Psoas muscle (tissue), 8 donors: ENCODE measurements around the gene ASB13. TPM values are rescaled to one million over a fixed set of nuclear protein-coding genes. Genes with fewer than 3 reads are reported as not detected.

ENCODE experiments used
- ATAC-seq, 4 donors: fragments of 200-7000 bp; cut with Tn5 transposase; one replicate each; pipeline ENCODE4 v1.9.1; 2020; ENCODE audit warnings: moderate library complexity in 3 of 4, mild to moderate bottlenecking in 2 of 4
- DNase-seq, 2 donors: peaks; one replicate each; pipeline ENCODE4 v3.0.0-alpha.2; 2020
- H3K27ac ChIP-seq: fragments of 200-600 bp; one replicate; pipeline ENCODE4 v1.8.0; 2022
- H3K27me3 ChIP-seq, 3 donors: fragments of 200-600 bp in 1 of 3; one replicate each; pipeline versions ENCODE4 v1.6.1 to v1.8.0; 2013 to 2022; ENCODE audit warnings: low read length in 2 of 3, mild to moderate bottlenecking in 2 of 3, moderate library complexity in 1 of 3; ENCODE audit not compliant: insufficient read depth in 3 of 3
- H3K36me3 ChIP-seq, 2 donors: fragments of 200-600 bp in 1 of 2; one replicate each; pipeline versions ENCODE4 v1.6.1 to v1.8.0; 2013 to 2022; ENCODE audit warnings: low read depth in 1 of 2, mild to moderate bottlenecking in 1 of 2, moderate library complexity in 1 of 2; ENCODE audit not compliant: insufficient read depth in 1 of 2
- H3K4me1 ChIP-seq: fragments of 200-600 bp; one replicate; pipeline ENCODE4 v1.8.0; 2022
- H3K4me3 ChIP-seq: fragments of 200-600 bp; one replicate; pipeline ENCODE4 v1.8.0; 2022; ENCODE audit warnings: mild to moderate bottlenecking
- H3K9me3 ChIP-seq: fragments of 200-600 bp; one replicate; pipeline ENCODE4 v1.8.0; 2022
- WGBS, 3 donors: extraction: QIAGEN DNeasy Blood & Tissue Kit; methylation state at CpG; one replicate each; pipeline versions ENCODE4 v1.1.6 to v1.1.7; 2013; 5-methylcytosine and 5-hydroxymethylcytosine counted together
- intact Hi-C, 2 donors: fragments of 100-400 bp; cut with DNase I; formaldehyde crosslinking; loops; one replicate each; pipeline versions ENCODE4 v1.11.0 to v1.14.2; 2022
- polyA plus RNA-seq, 3 donors: library from polyadenylated mRNA; stranded (reverse); fragments of 200-250 nt; gene quantifications; one replicate each; pipeline ENCODE4 v1.2.3, GENCODE V29; 2013
- total RNA-seq, 4 donors: library from RNA; stranded (reverse); fragmentation: NEBNext Ultra II Directional in 2 of 4; extraction: Animal tissue kit (Norgen Biotek cat#: 25700) in 2 of 4; gene quantifications; one replicate each; pipeline versions ENCODE4 v1.2.1 to v1.2.4, GENCODE V29; 2021 to 2023
- TF ChIP-seq, protein P1 (sequence below): fragments of 200-600 bp; IDR thresholded peaks from one replicate; pipeline ENCODE4 v1.8.0; 2022; ENCODE audit warnings: antibody characterized with exemption
- donor health status: healthy with polysubstance abuse.
- donor health status: DM: no; HTN: no; CAD: no; lungs with moderate emphysema.
- donor health status: Bipolar disorder and iron deficiency.
- donor health status: healthy.
- donor health status: DM: yes; HTN: yes; CAD: no.
- donor health status: DM: no; HTN: no; CAD: no.
- donor health status: DM: no; HTN: no; CAD: no.
- donor health status: DM: yes; HTN: yes; CAD: no.

The ASB13 gene
- total and polyA plus RNA-seq, 7 donors, result 9.8 to 20.8 (median 14.2) TPM

DNA sequence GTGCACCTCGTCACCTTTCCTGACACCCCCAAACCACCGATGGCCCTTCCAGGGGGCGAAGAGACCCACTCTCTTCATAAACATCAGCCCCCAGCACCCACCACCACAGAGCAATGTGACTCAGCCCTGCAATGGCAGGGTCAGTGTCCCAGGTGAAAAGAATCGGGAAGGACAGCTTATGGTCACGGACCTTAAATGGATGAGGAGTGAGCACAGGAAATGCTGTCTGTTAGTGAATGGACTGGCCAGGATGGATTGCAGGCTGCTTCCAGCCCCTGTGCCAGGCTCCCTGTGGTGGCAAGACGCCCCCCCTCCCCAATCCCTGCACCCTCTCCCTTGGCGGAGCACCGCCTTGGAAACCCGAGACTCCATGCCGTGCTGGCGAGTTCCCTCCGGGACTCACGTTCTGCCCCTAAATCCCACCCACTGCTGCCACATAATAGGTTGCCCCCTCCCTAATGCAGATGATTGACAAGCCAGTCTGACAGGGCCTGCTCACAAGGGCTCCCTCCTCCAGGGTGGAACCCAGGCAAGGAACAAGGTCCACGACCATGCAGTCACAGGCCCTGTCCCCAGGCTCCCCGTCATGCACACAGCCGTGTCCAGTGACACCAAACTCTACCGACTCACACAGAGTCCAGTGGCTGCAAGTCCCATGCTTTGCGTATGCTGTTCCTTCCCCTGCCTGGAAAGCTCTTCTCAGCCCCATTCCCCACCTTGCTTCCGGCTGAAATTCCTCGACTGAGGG, 7.3 kb downstream of the ASB13 start:
- Histone ChIP-seq H3K4me1 (no peaks in the 10 kb centered on the region), H3K27ac (no peak overlapping the region), H3K36me3 (no peaks in the 10 kb centered on the region), H3K9me3 (no peaks in the 10 kb centered on the region), H3K4me3 (no peak overlapping the region), H3K27me3 (no peaks in the 10 kb centered on the region)
- whole genome bisulfite sequencing, 3 donors, result 60 to 83% (median 61%) methylated on average over 20 of the region's 20 CpGs
- intact Hi-C loops, result no loop called here
- TF ChIP-seq, protein P1, sequence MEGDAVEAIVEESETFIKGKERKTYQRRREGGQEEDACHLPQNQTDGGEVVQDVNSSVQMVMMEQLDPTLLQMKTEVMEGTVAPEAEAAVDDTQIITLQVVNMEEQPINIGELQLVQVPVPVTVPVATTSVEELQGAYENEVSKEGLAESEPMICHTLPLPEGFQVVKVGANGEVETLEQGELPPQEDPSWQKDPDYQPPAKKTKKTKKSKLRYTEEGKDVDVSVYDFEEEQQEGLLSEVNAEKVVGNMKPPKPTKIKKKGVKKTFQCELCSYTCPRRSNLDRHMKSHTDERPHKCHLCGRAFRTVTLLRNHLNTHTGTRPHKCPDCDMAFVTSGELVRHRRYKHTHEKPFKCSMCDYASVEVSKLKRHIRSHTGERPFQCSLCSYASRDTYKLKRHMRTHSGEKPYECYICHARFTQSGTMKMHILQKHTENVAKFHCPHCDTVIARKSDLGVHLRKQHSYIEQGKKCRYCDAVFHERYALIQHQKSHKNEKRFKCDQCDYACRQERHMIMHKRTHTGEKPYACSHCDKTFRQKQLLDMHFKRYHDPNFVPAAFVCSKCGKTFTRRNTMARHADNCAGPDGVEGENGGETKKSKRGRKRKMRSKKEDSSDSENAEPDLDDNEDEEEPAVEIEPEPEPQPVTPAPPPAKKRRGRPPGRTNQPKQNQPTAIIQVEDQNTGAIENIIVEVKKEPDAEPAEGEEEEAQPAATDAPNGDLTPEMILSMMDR, result no peak
- ATAC-seq, result peak; percentile 37 to 64 (median 50)
- DNase-seq, result no peak

DNA sequence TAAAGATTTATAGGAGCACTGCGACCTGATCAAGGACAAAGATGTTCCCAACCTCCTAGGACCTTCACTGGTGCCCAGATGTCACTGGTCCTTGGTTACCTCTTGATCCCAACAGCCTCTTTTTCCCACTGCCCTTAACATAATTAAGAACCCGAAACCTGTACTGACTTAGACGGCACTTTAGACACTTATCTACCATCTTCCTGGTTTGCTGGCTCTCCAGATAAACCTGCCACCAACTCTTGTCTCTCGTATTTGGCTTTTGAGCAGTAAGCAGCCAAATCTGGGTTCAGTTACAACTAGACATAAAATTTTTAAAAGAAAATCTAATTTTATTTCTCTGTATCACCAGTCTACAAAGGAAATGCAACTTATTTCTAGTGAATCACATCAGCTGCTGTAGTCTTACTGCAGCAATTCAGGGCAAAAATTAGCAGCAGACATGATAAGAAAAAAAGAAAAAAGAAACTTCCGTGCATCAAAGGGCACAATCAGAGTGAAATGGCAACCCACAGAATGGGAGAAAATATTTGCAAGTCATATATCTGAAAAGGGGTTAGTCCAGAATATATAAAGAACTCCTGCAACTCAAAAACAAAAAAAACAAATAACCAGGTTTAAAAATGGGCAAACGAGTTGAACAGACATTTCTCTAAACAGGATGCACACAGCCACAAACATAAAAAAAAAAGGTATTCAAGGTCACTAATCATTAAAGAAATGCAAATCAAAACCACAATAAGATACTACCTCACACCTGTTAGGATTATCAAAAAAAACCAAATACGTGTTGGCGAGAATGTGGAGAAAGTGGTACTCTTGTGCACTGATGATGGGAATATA, 9.4 kb downstream of the ASB13 start:
- ATAC-seq, result no peak
- H3K4me1 ChIP-seq, result no peaks in the 10 kb centered on the region
- no peaks in the 10 kb centered on the region for H3K9me3 ChIP-seq
- TF ChIP-seq, protein P1, result no peak
- H3K27me3 ChIP-seq, result no peaks in the 10 kb centered on the region
- no peak overlapping the region for H3K27ac ChIP-seq
- intact Hi-C loops, result no loop called here
- no peaks in the 10 kb centered on the region for H3K36me3 ChIP-seq
- WGBS, 3 donors, result 87 to 91% (median 88%) methylated on average over 8 of the region's 8 CpGs
- H3K4me3 ChIP-seq, result no peak overlapping the region
- DNase-seq, result no peak

DNA sequence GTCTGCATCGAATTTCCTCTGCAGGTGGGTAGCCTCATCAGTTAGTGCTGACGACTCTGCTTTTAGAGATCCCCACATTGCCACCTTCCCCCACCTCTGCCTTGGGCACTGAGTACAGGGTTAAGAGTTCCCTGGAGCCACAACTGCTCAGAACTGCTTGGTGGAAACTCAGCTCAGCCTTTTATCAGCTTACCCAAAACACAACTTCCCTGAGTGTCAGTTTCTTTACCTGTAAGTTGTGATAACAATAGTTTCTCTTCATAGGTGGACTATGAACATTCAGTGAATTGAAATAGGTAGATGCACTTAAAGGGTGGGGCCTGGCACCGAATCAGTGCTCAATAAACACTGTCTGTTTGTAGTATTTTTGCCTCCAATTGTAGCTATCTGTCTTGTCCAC, 11.3 kb downstream of the ASB13 start:
- TF ChIP-seq, protein P1, result no peak
- 71 to 83% (median 73%) methylated on average over 3 of the region's 3 CpGs for WGBS, 3 donors
- no peak for ATAC-seq
- Histone ChIP-seq H3K27ac (no peak overlapping the region), H3K4me3 (no peak overlapping the region), H3K4me1 (no peaks in the 10 kb centered on the region), H3K27me3 (no peaks in the 10 kb centered on the region), H3K36me3 (peaks cover 0 to 9% of the 10 kb centered on the region in 2 donors), H3K9me3 (no peaks in the 10 kb centered on the region)
- intact Hi-C loops, result no loop called here
- DNase-seq, result no peak

DNA sequence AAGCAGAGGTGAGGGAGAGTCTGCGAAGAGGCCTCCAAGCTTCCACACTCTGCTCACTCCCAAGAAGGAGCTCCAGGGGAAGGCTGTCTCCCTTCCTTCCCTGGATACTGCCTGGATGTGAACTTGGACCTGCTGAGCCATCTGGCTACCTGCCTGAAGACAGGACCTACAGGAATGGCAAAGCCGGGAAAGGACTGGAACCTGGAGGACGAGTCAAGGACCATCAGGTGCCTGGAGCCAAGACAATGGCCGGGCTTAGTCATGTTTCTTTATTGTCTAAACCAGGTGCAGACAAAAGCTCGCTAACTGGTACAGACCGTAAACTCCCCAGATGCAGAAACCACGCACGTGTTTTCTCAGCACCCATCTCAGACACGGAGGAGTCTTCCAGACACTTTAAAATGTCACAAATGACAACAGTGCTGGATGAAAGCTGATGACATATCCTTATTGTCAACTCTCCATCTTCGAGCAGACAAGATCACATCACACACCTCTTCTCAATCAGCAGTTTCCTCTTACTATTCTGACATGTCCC, 12.1 kb downstream of the ASB13 start:
- ATAC-seq (no peak), DNase-seq (no peak)
- H3K27me3 ChIP-seq, result no peaks in the 10 kb centered on the region
- H3K4me1 ChIP-seq, result no peaks in the 10 kb centered on the region
- no peak overlapping the region for H3K27ac ChIP-seq
- intact Hi-C loops, result no loop called here
- no peaks in the 10 kb centered on the region for H3K9me3 ChIP-seq
- peaks cover 0 to 16% of the 10 kb centered on the region in 2 donors for H3K36me3 ChIP-seq
- H3K4me3 ChIP-seq, result no peak overlapping the region
- TF ChIP-seq, protein P1, result no peak
- 91 to 93% (median 92%) methylated on average over 10 of the region's 10 CpGs for WGBS, 3 donors
